Islet of Langerhans (tissue), 1 donor: ENCODE data around the gene PHF14.
"Not testable (repeated sequence)": the region's sequence is repeated elsewhere in the genome, so short reads cannot be mapped to it uniquely, and the experiment has no call there.

Experiments used
- FAIRE-seq: peaks from one replicate; lab custom pipeline; 2011; peaks lifted over from hg19 to GRCh38; lab: Jason Lieb, UNC

PHF14 gene

GRCh38 chr7:10973061-10973941 is at the start of gene PHF14:
Gene PHF14, plus strand, starts transcription at chr7:10973872. Its CDS starts 452 bp downstream, at chr7:10974324.
- FAIRE-seq: peak; percentile 99

GRCh38 chr7:10924370-10924769 is 49.3 kb upstream of the PHF14 start:
- no peak for FAIRE-seq

DNA sequence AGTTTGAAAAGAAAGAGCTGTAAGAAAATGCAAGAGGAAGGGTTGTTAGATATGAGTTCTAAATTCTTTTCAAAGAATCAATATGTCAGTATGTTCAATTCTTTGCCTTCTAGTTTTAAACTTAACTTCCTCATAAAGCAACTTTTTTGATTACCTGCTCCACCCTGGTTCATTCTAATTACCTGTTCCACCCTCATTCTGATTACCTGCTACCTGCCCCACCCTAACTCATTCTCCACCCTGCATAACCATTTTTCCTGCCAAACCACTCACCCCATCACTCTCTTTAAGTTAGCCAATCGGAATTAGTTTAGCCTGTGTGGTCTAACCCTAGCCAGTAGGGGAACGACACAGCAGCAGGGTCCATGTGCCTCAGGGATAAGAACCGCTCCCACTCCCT is 45.5 kb upstream of the PHF14 start:
- not testable (repeated sequence) for FAIRE-seq

DNA sequence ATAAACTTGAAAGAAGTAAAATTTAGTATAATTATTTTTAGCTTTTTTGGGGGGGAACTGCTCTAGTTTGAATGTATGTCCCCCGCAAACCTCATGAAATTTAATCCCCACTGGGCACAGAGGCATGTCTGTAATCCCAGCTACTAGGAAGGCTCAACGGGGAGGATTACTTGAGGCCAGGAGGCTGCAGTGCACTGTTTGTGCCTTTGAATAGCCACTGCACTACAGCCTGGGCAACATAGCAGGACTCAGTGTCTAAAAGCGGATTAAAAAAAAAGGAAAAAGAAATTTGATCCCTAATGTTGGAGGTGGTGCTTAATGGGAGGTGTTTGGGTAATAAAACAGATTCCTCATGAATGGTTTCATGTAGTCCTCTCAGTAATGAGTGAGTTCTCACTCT is 43.1 kb upstream of the PHF14 start:
- FAIRE-seq: no peak

DNA sequence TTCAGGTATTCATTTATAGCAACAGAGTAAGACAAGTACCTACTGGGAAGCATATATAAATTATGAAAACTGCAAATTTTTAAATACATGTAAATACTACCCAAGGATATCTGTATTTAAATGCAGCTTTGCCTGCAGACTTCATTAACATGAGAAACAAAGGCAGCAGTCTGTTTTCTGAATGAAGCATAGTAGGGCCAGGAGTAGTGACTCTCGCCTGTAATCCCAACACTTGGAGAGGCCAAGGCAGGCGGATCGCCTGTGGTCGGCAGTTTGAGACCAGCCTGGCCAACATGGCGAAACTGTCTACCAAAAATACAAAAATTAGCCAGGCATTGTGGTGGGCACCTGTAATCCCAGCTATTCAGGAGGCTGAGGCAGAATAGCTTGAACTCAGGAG is 42.5 kb upstream of the PHF14 start:
- FAIRE-seq: no peak

DNA sequence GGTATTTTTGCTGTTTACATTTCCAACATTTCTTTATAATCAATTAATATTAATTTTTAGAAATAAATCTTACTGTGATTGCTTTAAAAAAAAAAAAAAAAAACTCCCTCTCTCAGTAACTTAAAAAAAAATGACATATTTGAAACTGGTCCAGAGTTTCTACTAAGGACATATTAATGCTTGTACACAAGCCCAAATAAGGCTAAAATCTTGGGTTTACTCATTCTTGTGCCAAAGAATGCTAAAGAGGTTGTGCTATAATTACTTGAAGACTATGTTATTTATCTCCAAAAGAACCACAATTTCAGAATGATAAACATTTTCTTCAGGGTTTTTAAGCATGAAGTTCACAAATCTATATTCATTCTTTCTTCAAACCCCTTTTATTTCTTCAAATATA is 39.4 kb upstream of the PHF14 start:
- peak; percentile 58 for FAIRE-seq

DNA sequence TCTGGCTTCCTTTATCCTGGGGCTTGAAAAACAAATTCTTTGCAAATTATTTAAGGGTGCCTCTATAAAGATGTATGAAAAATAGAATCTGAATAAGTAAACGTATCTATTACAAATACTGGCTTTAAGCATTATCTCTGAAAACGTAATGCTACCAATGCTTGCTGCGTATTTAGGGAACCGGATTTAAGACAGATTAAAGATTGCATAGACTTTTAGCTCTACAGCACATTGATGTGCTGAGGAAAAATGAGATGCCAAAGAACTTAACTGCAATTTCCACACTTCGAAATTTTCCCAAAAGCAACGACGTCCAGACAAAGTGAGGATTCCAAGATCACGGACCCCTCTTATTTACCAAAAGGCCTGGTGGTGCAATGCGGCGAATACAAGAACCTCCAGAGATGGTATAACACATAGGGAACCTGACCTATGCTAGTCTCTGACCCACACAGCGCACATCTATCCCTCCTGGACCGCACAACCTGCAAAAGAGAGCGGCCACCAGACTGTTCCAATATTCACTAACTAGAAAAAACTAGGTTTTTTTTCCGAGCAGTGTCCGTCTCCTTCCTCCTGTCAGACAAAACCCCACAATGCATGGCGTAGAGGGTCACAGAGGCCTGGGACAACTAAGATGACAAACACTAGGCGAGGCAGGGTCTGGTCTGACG is 34.3 kb upstream of the PHF14 start:
- no peak for FAIRE-seq

DNA sequence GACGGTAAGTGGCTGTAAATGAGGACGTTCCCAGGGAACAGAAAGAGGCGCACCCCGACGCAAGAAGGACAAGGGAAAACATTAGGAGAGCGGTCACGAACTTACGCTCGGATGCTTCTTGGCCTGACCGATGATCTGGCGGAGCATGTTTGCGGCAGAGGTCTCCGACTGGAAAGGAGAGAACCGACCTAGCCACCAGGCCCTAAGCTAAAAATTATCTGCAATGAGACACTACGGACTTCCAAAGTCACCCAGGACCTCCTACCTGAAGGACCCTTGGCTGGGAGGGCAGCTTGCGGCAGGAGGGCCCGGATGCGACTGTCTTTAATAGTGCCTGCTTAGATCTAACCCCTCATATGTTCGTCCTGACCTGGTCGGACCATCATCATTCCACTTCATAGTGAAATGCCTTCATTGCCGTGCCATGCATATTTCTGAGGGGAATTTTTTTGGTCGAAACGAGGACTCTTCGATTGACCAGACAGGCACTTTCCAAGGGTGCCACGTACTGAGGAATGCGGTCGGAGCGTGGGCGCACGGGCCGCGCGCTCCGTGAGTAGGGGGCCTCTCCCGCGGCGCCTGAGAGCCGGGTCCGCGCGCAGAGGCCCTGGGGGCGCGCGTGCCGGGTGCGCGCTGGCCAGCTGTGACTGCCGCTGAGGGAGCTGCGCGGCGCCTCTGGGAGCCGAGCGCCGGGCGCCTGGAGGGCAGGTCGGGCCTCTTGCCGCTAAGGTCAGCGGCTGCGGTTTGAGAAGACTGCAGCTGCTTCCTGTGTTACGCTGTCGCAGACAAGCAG is 33.6 kb upstream of the PHF14 start:
- FAIRE-seq: peak; percentile 97

DNA sequence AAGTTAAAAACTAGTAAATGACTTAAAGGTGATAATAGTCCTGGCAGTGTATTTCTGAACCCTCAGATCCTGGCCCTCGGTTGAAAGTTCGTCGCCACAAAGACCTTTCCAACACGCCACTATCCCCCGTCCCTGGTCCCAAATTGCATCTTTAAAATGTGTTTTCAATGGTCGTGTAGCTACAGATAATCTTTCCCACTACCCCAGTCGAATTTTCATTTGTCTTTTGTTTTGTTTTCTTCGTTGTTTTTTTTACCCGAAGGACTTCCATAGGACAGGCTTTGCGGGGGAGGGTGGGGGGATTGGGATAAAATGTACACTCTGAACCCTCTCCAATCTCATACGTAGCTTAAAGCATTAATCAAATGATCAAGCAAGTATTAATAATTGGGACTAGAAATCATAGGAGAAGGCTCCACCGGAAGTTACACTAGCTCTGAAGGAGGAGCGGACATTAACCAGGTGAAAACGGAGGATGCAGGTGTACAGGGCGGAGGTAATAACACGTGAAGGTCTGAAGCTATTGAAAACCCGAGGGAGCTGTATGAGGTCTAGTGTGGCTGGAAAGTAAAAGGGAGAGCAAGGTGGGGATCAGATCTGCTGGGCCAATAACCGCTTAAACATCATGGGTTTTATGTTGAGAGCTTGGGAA is 32.8 kb upstream of the PHF14 start:
- FAIRE-seq: peak; percentile 51

DNA sequence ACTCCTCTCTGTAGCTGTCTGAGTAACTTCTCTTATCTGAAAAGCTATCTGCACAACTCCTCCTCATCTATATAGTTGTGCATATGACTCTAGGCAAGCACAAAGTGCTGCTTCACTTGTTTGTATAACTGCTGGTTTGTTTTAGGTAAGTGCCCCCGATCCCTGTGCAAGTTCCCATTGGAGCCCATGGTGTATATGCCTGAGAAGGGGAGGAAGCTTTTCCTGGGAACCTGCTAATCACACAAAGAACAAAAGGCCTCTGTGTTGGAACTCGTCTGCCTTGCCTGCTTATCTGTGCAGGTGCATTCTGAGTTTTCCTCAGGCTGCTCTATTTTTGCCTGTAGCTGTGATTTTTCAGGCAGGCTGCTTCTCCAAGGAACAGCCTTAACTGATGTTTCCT is 23.2 kb upstream of the PHF14 start:
- FAIRE-seq: no peak

DNA sequence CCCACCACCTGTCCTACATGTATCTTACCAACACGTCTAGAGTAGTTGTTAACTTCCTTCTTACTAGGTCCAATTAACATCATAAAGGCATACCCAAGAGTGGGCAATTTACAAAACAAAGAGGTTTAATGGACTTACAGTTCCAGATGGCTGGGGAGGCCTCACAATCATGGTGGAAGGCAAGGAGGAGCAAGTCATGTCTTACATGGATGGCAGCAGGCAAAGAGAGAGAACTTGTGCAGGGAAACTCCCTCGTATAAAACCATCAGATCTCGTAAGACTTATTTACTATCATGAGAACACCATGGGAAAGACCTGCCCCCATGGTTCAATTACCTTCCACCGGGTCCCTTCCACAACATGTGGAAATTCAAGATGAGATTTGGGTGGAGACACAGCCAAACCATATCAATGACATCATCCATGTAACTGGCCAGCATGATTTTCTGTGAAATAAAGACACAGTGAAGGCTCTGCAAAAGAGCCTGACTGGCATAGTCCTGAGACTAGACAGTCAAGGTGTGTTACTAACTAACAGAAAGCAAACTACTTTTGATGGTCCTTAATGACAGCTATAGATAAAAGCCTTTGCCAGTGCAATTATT is 22.6 kb upstream of the PHF14 start:
- not testable (repeated sequence) for FAIRE-seq

DNA sequence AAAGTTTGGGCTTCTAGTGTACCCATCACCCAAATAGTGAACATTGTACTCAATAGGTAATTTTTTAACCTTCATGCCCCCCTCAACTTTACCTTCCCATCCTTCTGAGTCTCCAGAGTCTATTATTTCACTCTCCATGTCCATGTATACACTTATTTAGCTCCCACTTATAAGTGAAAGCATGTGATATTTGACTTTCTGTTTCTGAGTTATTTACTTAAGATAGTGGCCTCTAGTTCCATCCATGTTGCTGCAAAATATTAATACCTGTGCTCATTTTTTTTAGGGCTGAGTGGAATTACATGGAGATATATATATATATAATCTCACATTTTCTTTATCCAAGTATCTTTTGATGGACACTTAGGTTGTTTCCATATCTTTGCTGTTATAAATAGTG is 21.1 kb upstream of the PHF14 start:
- no peak for FAIRE-seq

DNA sequence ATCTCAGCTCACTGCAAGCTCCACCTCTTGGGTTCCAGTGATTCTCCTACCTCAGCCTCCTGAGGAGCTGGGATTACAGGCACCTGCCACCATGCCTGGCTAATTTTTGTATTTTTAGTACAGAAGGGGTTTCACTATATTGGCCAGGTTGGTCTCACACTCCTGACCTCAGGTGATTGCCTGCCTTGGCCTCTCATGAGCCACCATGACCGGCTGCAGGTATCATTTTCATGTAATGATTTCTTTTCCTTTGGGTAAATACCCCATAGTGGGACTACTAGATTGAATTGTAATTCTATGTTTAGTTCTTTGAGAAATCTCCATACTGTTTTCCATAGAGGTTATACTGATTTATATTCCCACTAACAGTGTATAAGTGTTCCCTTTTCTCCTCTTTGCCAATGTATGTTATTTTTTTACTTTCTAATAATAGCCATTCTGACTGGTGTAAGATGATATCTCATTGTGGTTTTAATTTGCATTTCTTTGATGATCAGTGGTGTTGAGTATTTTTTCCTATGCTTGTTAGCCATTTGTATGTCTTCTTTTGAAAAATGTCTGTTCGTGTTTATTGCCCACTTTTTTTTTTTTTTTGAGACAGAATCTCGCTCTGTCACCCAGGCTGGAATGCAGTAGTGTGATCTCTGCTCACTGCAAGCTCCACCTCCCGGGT is 20.5 kb upstream of the PHF14 start:
- FAIRE-seq: not testable (repeated sequence)

DNA sequence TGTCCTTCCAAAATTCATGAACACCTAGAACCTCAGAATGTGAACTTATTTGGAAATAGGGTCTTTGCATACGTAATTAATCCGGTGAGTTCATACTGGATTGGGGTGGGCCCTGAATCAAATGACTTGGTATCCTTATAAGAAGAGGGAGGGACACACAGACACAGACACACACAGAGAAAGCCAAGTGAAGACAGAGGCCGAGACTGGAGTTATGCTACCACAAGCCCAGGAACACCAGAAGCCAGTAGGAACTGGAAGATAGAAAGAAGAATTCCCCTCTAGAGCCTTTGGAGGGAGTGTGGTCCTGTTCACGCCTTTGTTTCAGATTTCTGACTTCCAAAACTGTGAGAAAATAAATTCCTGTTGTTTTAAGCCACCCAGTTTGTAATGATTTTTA is 17.1 kb upstream of the PHF14 start:
- FAIRE-seq: no peak

- not testable (repeated sequence) for FAIRE-seq
Measured at GRCh38 chr7:10960242-10960641, 13.4 kb upstream of the PHF14 start.

GRCh38 chr7:10965016-10965415 is 8.7 kb upstream of the PHF14 start:
- FAIRE-seq: not testable (repeated sequence)

DNA sequence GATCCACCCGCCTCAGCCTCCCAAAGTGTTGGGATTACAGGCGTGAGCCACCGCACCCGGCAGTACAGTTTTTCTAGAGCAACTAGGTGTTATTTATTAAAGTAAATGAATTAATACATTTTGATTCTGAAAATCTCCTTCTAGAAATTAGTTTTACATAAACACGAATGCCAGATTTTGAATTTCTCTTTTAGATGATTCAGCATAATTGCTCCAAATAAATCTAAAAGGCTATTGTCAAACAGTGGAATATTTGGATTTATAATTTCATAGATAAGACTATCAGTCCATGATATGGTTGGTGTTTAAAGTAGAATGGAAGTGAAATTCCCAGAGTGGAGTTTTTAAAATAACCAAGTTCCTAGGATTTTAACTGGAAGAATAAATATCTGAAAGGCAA is 1.5 kb upstream of the PHF14 start:
- FAIRE-seq: no peak

GRCh38 chr7:10973942-10974911 is 555 bp downstream of the PHF14 start:
- no peak for FAIRE-seq

DNA sequence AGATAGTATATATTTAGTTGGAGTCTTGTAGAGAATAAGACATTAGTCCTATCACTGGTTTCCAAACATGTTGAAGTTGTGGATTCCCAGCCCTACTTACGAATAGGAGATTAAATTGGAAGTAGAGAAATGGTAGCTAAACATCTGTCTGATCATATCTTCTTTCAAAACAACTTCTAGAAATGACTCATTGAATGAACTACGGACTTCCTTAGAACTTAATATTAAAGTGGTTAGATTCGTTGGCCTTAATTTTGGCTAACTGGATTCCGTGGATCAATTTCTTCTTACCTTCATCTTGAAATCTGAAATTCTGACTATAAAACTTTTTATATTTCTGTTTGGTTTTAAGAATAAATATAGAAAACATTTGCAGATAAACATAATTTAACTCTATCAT is 3.4 kb downstream of the PHF14 start:
- FAIRE-seq: no peak

GRCh38 chr7:10981317-10981716 is 7.6 kb downstream of the PHF14 start:
- no peak for FAIRE-seq
